DOHH2 (cell line): ENCODE results near the gene OGFOD3.
"Not testable (repeated sequence)": the region's sequence is repeated elsewhere in the genome, so short reads cannot be mapped to it uniquely, and the experiment has no call there.

Experiments
- H3F3A ChIP-seq: fragments of 200-600 bp; sonication (generic), shearing (Covaris generic); 2 replicates; pipeline ENCODE4 v1.6.0; 2016; ENCODE audit warnings: antibody characterized with exemption, mild to moderate bottlenecking; ENCODE audit not compliant: control insufficient read depth, insufficient read depth
- H3K27ac ChIP-seq: fragments of 200-600 bp; sonication (generic); 2 replicates; pipeline ENCODE4 v1.5.1; 2014; ENCODE audit warnings: low read depth, mild to moderate bottlenecking, low read length, moderate library complexity
- H3K27me3 ChIP-seq: fragments of 200-600 bp; sonication (generic); 2 replicates; pipeline ENCODE4 v1.6.1; 2014; ENCODE audit warnings: mild to moderate bottlenecking, low read length, mixed read lengths; ENCODE audit not compliant: control insufficient read depth
- H3K36me3 ChIP-seq: fragments of 200-600 bp; sonication (generic); 2 replicates; pipeline ENCODE4 v1.6.1; 2014; ENCODE audit warnings: mild to moderate bottlenecking, low read length, moderate library complexity, mixed read lengths; ENCODE audit not compliant: control insufficient read depth
- H3K4me1 ChIP-seq: fragments of 200-600 bp; sonication (generic); 2 replicates; pipeline ENCODE4 v1.6.1; 2014; ENCODE audit warnings: mild to moderate bottlenecking, low read length, mixed read lengths; ENCODE audit not compliant: control insufficient read depth
- H3K4me2 ChIP-seq: fragments of 200-600 bp; sonication (generic); 2 replicates; pipeline ENCODE4 v1.6.0; 2014; ENCODE audit warnings: mild to moderate bottlenecking, low read length, moderate library complexity
- H3K4me3 ChIP-seq: fragments of 200-600 bp; sonication (generic); 2 replicates; pipeline ENCODE4 v1.5.1; 2014; ENCODE audit warnings: mild to moderate bottlenecking, low read length, mixed read lengths
- H3K79me2 ChIP-seq: fragments of 200-600 bp; sonication (generic); 2 replicates; pipeline ENCODE4 v1.6.1; 2014; ENCODE audit warnings: mild to moderate bottlenecking, low read length, mixed read lengths; ENCODE audit not compliant: control insufficient read depth
- H3K9me2 ChIP-seq: fragments of 200-600 bp; sonication (generic); replicated peaks from 2 replicates; pipeline ENCODE4 v1.6.1; 2014; ENCODE audit warnings: mild to moderate bottlenecking, low read length, mixed read lengths; ENCODE audit not compliant: control insufficient read depth
- H3K9me3 ChIP-seq: fragments of 200-600 bp; sonication (generic); 2 replicates; pipeline ENCODE4 v1.6.1; 2014; ENCODE audit warnings: antibody characterized with exemption, low read length, mixed read lengths; ENCODE audit not compliant: control insufficient read depth, insufficient read depth
- H4K20me1 ChIP-seq: fragments of 200-600 bp; sonication (generic); 2 replicates; pipeline ENCODE4 v1.6.0; 2014; ENCODE audit warnings: low read depth, mild to moderate bottlenecking, antibody characterized with exemption, low read length, moderate library complexity; ENCODE audit not compliant: control insufficient read depth, insufficient read depth
- EZH2phosphoT487 ChIP-seq: fragments of 200-600 bp; sonication (generic); IDR thresholded peaks from 2 replicates; pipeline ENCODE4 v1.6.1; 2017; ENCODE audit warnings: borderline replicate concordance, mild to moderate bottlenecking, antibody characterized with exemption, low read length, moderate library complexity, mixed read lengths
- TF ChIP-seq, protein P1 (sequence below): fragments of 200-600 bp; sonication (generic); IDR thresholded peaks from one replicate; pipeline ENCODE4 v1.5.1; 2014; ENCODE audit warnings: antibody characterized with exemption, mild to moderate bottlenecking, low read depth, low read length; ENCODE audit not compliant: poor library complexity, severe bottlenecking

The OGFOD3 gene

DNA sequence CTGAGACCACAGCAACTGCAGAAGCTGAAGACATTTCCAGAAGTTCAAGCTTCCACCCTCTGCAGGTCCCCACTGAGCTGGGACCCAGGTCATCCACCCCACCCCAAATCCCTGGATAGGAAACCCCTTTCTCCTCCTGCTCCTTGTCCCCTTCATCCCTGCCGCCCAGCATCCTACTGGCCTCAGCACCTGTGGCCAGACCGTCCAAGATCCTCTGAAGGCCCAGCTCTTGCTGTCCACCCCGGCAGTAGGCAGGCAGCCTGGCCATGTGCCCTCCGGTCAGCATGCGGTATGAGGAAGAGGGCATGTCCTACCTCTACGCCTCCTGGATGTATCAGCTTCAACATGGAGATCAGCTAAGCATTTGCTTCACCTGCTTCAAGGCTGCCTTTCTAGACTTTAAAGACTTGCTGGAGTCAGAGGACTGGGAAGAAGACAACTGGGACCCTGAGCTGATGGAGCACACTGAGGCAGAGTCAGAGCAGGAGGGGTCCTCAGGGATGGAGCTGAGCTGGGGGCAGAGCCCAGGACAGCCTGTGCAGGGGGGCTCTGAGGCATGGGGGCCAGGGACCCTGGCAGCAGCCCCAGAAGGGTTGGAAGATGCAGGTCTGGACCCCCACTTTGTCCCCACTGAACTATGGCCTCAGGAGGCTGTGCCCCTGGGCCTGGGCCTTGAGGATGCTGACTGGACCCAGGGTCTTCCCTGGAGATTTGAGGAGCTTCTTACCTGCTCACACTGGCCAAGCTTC is 56.3 kb downstream of the OGFOD3 start:
- Histone ChIP-seq H3K4me1 (peaks cover 11% of the 10 kb centered on the region), H3K36me3 (no peaks in the 10 kb centered on the region), H3K27ac (no peak overlapping the region), H3K4me2 (no peak overlapping the region), H3F3A (peaks cover 7% of the 10 kb centered on the region), H3K9me3 (peaks cover 3% of the 10 kb centered on the region; the same call in 1 of the 2 replicates), H3K9me2 (no peaks in the 10 kb centered on the region), H3K79me2 (no peaks in the 10 kb centered on the region), H3K27me3 (no peaks in the 10 kb centered on the region), H4K20me1 (no peaks in the 10 kb centered on the region), H3K4me3 (no peak overlapping the region)
- TF ChIP-seq, protein P1, sequence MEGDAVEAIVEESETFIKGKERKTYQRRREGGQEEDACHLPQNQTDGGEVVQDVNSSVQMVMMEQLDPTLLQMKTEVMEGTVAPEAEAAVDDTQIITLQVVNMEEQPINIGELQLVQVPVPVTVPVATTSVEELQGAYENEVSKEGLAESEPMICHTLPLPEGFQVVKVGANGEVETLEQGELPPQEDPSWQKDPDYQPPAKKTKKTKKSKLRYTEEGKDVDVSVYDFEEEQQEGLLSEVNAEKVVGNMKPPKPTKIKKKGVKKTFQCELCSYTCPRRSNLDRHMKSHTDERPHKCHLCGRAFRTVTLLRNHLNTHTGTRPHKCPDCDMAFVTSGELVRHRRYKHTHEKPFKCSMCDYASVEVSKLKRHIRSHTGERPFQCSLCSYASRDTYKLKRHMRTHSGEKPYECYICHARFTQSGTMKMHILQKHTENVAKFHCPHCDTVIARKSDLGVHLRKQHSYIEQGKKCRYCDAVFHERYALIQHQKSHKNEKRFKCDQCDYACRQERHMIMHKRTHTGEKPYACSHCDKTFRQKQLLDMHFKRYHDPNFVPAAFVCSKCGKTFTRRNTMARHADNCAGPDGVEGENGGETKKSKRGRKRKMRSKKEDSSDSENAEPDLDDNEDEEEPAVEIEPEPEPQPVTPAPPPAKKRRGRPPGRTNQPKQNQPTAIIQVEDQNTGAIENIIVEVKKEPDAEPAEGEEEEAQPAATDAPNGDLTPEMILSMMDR = no peak
- no peak for TF ChIP-seq EZH2phosphoT487

DNA sequence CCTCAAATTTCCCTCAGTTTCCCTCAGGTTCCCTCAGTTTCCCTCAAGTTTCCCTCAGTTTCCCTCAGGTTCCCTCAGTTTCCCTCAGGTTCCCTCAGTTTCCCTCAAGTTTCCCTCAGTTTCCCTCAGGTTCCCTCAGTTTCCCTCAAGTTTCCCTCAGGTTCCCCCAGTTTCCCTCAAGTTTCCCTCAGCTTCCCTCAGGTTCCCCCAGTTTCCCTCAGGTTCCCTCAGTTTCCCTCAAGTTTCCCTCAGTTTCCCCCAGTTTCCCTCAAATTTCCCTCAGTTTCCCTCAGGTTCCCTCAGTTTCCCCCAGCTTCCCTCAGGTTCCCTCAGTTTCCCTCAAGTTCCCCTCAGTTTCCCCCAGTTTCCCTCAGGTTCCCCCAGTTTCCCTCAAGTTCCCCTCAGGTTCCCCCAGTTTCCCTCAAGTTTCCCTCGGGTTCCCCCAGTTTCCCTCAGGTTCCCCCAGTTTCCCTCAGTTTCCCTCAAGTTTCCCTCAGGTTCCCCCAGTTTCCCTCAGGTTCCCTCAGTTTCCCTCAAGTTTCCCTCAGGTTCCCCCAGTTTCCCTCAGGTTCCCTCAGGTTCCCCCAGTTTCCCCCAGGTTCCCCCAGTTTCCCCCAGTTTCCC is 58.8 kb downstream of the OGFOD3 start:
- not testable (repeated sequence) for H3K27ac ChIP-seq, H3K36me3 ChIP-seq, H3K9me2 ChIP-seq, H4K20me1 ChIP-seq, H3F3A ChIP-seq, H3K27me3 ChIP-seq, H3K4me2 ChIP-seq, H3K9me3 ChIP-seq, H3K79me2 ChIP-seq, H3K4me3 ChIP-seq
- peaks cover 11% of the 10 kb centered on the region for H3K4me1 ChIP-seq

DNA sequence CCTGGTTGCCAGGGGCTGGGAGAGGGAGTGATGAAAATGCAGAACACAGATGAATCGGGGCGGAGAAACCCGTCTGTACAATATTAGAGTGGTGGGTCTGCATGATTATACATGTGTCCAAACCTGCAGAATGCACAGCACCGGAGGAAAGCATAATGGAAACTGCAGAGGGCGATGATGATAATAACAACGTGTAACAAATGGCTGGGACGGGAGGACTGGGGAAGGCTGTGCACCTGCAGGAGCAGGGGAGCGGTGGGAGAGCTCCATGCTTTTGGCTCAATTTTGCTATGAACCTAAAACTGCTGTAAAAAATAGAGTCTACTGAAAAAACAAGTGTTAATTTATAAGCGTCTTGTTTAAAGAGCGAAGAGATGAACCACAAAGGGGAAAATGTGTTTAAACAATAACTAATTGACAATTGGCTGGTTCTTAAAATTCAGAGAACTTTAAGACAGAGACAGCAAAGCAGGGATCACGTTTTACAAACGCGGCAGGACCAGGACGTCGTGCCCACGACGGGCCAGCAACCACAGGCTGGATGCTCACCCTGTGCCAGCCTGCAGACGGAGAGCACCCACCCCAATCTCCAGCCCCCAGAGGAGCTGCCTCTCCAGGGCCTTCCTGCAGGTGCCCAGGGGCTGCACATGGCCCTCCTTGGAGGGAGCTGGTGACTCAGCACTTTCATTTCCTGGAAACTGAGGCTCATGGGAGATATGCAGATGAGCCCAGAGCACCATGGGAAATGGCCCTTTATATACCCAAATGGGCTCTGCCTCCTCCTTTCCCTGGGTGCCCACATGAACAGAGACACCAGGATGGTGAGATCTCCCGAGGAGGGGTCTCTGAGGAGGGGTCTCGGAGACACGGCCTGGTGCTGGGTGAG is 59.7 kb downstream of the OGFOD3 start, which contains the start of gene TEX19:
Gene TEX19, plus strand, starts transcription at position 783 of the 886 bp plus-strand sequence. CDS start 2,904 bp downstream, outside the sequence.
- Histone ChIP-seq H3F3A (peaks cover 7% of the 10 kb centered on the region), H4K20me1 (no peaks in the 10 kb centered on the region), H3K4me1 (peaks cover 11% of the 10 kb centered on the region), H3K4me3 (no peak within 1 kb of the TSS), H3K9me3 (peaks cover 3% of the 10 kb centered on the region; the same call in 1 of the 2 replicates), H3K4me2 (peak within 1 kb of the TSS; percentile 36), H3K9me2 (no peaks in the 10 kb centered on the region), H3K27me3 (no peaks in the 10 kb centered on the region), H3K79me2 (no peaks in the 10 kb centered on the region), H3K27ac (no peak within 1 kb of the TSS), H3K36me3 (no peaks in the 10 kb centered on the region)
- TF ChIP-seq, protein P1 = peak; percentile 24
- TF ChIP-seq EZH2phosphoT487 = no peak
